IMR-90 (cell line): ENCODE measurements around the gene BEAN1. TPM values are rescaled to one million over a fixed set of nuclear protein-coding genes. Genes with fewer than 3 reads are reported as not detected.
A peak's percentile ranks its signal among the peaks of the same experiment; 100 is the strongest.

Experiments
- ATAC-seq: fragments of 200-7000 bp; cut with Tn5 transposase; 2 replicates; pipeline ENCODE4 v1.9.1; 2020; ENCODE audit warnings: low read depth, mild to moderate bottlenecking, moderate library complexity
- BruUV-seq: library from RNA; stranded (reverse); fragments of 400-500 nt; replicated peaks from 2 replicates; lab custom pipeline; 2021; lab: Mats Ljungman, UMichigan
- CTCF ChIA-PET: fragments of 300-600 bp; formaldehyde crosslinking; extraction: SDS; loops from one replicate; lab custom pipeline; 2021; ENCODE audit warnings: antibody characterized with exemption; lab: Yijun Ruan, JAX
- POLR2A ChIA-PET: fragments of 300-600 bp; sonication (Branson Sonifier 250); formaldehyde crosslinking; loops from one replicate; lab custom pipeline; 2022; ENCODE audit warnings: antibody characterized with exemption; ENCODE audit not compliant: unreplicated experiment; lab: Charles Lee
- DNase-seq: peaks from one replicate; pipeline ENCODE4 v3.0.0; 2013
- H2AFZ ChIP-seq: replicated peaks from 2 replicates; pipeline ENCODE3; 2013; ENCODE audit warnings: low read length, mild to moderate bottlenecking; ENCODE audit not compliant: poor library complexity
- H2AK5ac ChIP-seq: 2 replicates; pipeline ENCODE4 v1.6.1; 2013; ENCODE audit warnings: low read depth, low read length, inconsistent platforms
- H2AK9ac ChIP-seq: replicated peaks from 2 replicates; pipeline ENCODE3; 2013; ENCODE audit warnings: mild to moderate bottlenecking, low read depth, low read length, moderate library complexity; ENCODE audit not compliant: poor library complexity
- H2BK120ac ChIP-seq: 2 replicates; pipeline ENCODE4 v1.6.1; 2013; ENCODE audit warnings: low read depth, low read length, inconsistent platforms
- H2BK15ac ChIP-seq: 3 replicates; pipeline ENCODE4 v1.6.1; 2013; ENCODE audit warnings: low read depth, low read length, inconsistent platforms
- H2BK20ac ChIP-seq: 2 replicates; pipeline ENCODE4 v1.6.1; 2013; ENCODE audit warnings: low read depth, mild to moderate bottlenecking, inconsistent platforms, low read length, moderate library complexity
- H2BK5ac ChIP-seq: 2 replicates; pipeline ENCODE4 v1.6.1; 2013; ENCODE audit warnings: mild to moderate bottlenecking, low read depth, low read length, inconsistent platforms; ENCODE audit not compliant: poor library complexity, severe bottlenecking
- H3K14ac ChIP-seq: replicated peaks from 2 replicates; pipeline ENCODE4 v1.6.1; 2013; ENCODE audit warnings: low read depth, low read length, inconsistent platforms
- H3K18ac ChIP-seq: 2 replicates; pipeline ENCODE4 v1.6.1; 2013; ENCODE audit warnings: low read depth, low read length, control low read depth
- H3K23ac ChIP-seq: 2 replicates; pipeline ENCODE4 v1.6.1; 2013; ENCODE audit warnings: low read depth, low read length, inconsistent platforms
- H3K27ac ChIP-seq: 2 replicates; pipeline ENCODE4 v1.5.1; 2013; ENCODE audit warnings: mild to moderate bottlenecking, control low read depth, low read length; ENCODE audit not compliant: insufficient read depth
- H3K27me3 ChIP-seq: 2 replicates; pipeline ENCODE4 v1.6.1; 2013; ENCODE audit warnings: low read length; ENCODE audit not compliant: control insufficient read depth, insufficient read depth
- H3K36me3 ChIP-seq: 2 replicates; pipeline ENCODE4 v1.6.1; 2013; ENCODE audit warnings: low read length, mixed read lengths; ENCODE audit not compliant: control insufficient read depth, insufficient read depth
- H3K4ac ChIP-seq: 2 replicates; pipeline ENCODE4 v1.6.1; 2013; ENCODE audit warnings: low read depth, low read length, inconsistent platforms
- H3K4me1 ChIP-seq: 2 replicates; pipeline ENCODE4 v1.6.1; 2013; ENCODE audit warnings: low read length, mixed read lengths; ENCODE audit not compliant: control insufficient read depth, insufficient read depth
- H3K4me2 ChIP-seq: 2 replicates; pipeline ENCODE4 v1.6.1; 2013; ENCODE audit warnings: low read depth, mild to moderate bottlenecking, control low read depth, low read length, moderate library complexity
- H3K4me3 ChIP-seq: 2 replicates; pipeline ENCODE4 v1.5.1; 2013; ENCODE audit warnings: low read depth, mild to moderate bottlenecking, control low read depth, low read length, moderate library complexity; ENCODE audit not compliant: insufficient read depth
- H3K56ac ChIP-seq: 2 replicates; pipeline ENCODE4 v1.6.1; 2013; ENCODE audit warnings: low read length, inconsistent platforms; ENCODE audit not compliant: insufficient read depth; ENCODE audit errors: extremely low read depth
- H3K79me1 ChIP-seq, 2 experiments: 2 replicates each; pipeline ENCODE4 v1.6.1; 2013; ENCODE audit warnings: low read length in 2 of 2, inconsistent platforms in 1 of 2, low read depth in 1 of 2
- H3K9ac ChIP-seq: 2 replicates; pipeline ENCODE4 v1.6.1; 2013; ENCODE audit warnings: low read depth, low read length, control low read depth
- H3K9me1 ChIP-seq: 2 replicates; pipeline ENCODE4 v1.6.1; 2013; ENCODE audit warnings: low read length, inconsistent platforms; ENCODE audit not compliant: insufficient read depth
- H3K9me3 ChIP-seq: 2 replicates; pipeline ENCODE4 v1.6.1; 2013; ENCODE audit warnings: low read length; ENCODE audit not compliant: control insufficient read depth, insufficient read depth
- H4K20me1 ChIP-seq: 2 replicates; pipeline ENCODE4 v1.6.1; 2013; ENCODE audit warnings: low read length, inconsistent platforms; ENCODE audit not compliant: insufficient read depth
- H4K5ac ChIP-seq: 2 replicates; pipeline ENCODE4 v1.6.1; 2013; ENCODE audit warnings: mild to moderate bottlenecking, low read depth, low read length, control low read depth
- H4K8ac ChIP-seq, 2 experiments: 2 replicates each; pipeline ENCODE4 v1.6.1; 2013; ENCODE audit warnings: low read depth in 2 of 2, low read length in 2 of 2, control low read depth in 1 of 2, inconsistent platforms in 1 of 2
- H4K91ac ChIP-seq: 2 replicates; pipeline ENCODE4 v1.6.1; 2013; ENCODE audit warnings: low read depth, low read length, inconsistent platforms; ENCODE audit not compliant: insufficient read depth
- BHLHE40 ChIP-seq: fragments of 150-350 bp; IDR thresholded peaks from 2 replicates; pipeline ENCODE4 v1.6.1; 2016; ENCODE audit warnings: mild to moderate bottlenecking, low read depth, low read length
- CHD1 ChIP-seq: IDR thresholded peaks from 2 replicates; pipeline ENCODE4 v1.6.1; 2012; ENCODE audit warnings: low read depth, low read length, improper control_type of control experiment
- CTCF ChIP-seq: conservative IDR thresholded peaks from 2 replicates; pipeline ENCODE4 v1.5.1; 2012; ENCODE audit warnings: mild to moderate bottlenecking, low read depth, low read length, improper control_type of control experiment
- FOS ChIP-seq: fragments of 150-350 bp; IDR thresholded peaks from 2 replicates; pipeline ENCODE4 v1.6.1; 2016; ENCODE audit warnings: low read depth, low read length
- MAZ ChIP-seq: IDR thresholded peaks from 2 replicates; pipeline ENCODE4 v1.6.1; 2012; ENCODE audit warnings: low read depth, mild to moderate bottlenecking, low read length, improper control_type of control experiment, moderate library complexity, borderline replicate concordance
- MXI1 ChIP-seq: IDR thresholded peaks from 2 replicates; pipeline ENCODE4 v1.6.1; 2012; ENCODE audit warnings: low read depth, mild to moderate bottlenecking, low read length, moderate library complexity, borderline replicate concordance
- NFE2L2 ChIP-seq: fragments of 150-350 bp; IDR thresholded peaks from 2 replicates; pipeline ENCODE4 v1.6.1; 2016; ENCODE audit warnings: low read depth, mild to moderate bottlenecking, low read length
- POLR2A ChIP-seq: IDR thresholded peaks from 2 replicates; pipeline ENCODE4 v1.6.1; 2012; ENCODE audit warnings: mild to moderate bottlenecking, low read depth, low read length
- RAD21 ChIP-seq: IDR thresholded peaks from 2 replicates; pipeline ENCODE4 v1.6.1; 2012; ENCODE audit warnings: low read length, improper control_type of control experiment
- RFX5 ChIP-seq: IDR thresholded peaks from 2 replicates; pipeline ENCODE4 v1.8.0; 2012; ENCODE audit warnings: low read depth, mild to moderate bottlenecking, low read length, moderate library complexity
- SMC3 ChIP-seq: fragments of 150-350 bp; IDR thresholded peaks from 2 replicates; pipeline ENCODE4 v1.6.1; 2016; ENCODE audit warnings: low read depth, mild to moderate bottlenecking, antibody characterized with exemption, low read length, moderate library complexity
- WGBS, 2 experiments: methylation state at CpG; one replicate each; pipeline versions ENCODE4 v1.1.5 to v1.1.7; 2013; ENCODE audit warnings: missing lambda C conversion rate in 2 of 2; ENCODE audit not compliant: insufficient read length in 1 of 2; ENCODE audit errors: extremely low coverage in 2 of 2; 5-methylcytosine and 5-hydroxymethylcytosine counted together
- dilution Hi-C: fragments of 300-500 bp; cut with HindIII; formaldehyde crosslinking; loops from one replicate; pipeline ENCODE4 v1.14.3; 2018; ENCODE audit warnings: low sequenced_read_pairs; ENCODE audit not compliant: unreplicated experiment
- in situ Hi-C: fragments of 300-500 bp; cut with MboI; formaldehyde crosslinking; loops from 3 replicates; pipeline ENCODE4 v1.14.3; 2019; ENCODE audit warnings: low sequenced_read_pairs, inconsistent platforms, mixed read lengths
- intact Hi-C: fragments of 100-400 bp; cut with micrococcal nuclease; formaldehyde crosslinking; loops from 2 replicates; pipeline ENCODE4 v1.10.0; 2022
- polyA plus RNA-seq, 3 experiments: library from polyadenylated mRNA; depleted of rRNA; stranded (reverse); fragments of >200 nt; gene quantifications; 2 replicates each; pipeline ENCODE4 v1.2.3, GENCODE V29; 2012; ENCODE audit warnings: low replicate concordance in 1 of 3
- total RNA-seq: library from RNA; depleted of rRNA; stranded (reverse); fragments of >200 nt; gene quantifications from 2 replicates; pipeline ENCODE4 v1.2.3, GENCODE V29; 2012
- TF ChIP-seq, protein P1 (sequence below): fragments of 150-350 bp; IDR thresholded peaks from 2 replicates; pipeline ENCODE4 v1.6.1; 2016; ENCODE audit warnings: low read depth, mild to moderate bottlenecking, low read length, moderate library complexity, borderline replicate concordance
- TF ChIP-seq, protein P2 (sequence below): fragments of 150-350 bp; IDR thresholded peaks from 2 replicates; pipeline ENCODE4 v1.6.1; 2017; ENCODE audit warnings: mild to moderate bottlenecking, antibody characterized with exemption, low read length, low read depth

BEAN1 gene
- total and polyA plus RNA-seq, 2 of the 4 experiments (the other 2 are of a cell fraction) = not detected

DNA sequence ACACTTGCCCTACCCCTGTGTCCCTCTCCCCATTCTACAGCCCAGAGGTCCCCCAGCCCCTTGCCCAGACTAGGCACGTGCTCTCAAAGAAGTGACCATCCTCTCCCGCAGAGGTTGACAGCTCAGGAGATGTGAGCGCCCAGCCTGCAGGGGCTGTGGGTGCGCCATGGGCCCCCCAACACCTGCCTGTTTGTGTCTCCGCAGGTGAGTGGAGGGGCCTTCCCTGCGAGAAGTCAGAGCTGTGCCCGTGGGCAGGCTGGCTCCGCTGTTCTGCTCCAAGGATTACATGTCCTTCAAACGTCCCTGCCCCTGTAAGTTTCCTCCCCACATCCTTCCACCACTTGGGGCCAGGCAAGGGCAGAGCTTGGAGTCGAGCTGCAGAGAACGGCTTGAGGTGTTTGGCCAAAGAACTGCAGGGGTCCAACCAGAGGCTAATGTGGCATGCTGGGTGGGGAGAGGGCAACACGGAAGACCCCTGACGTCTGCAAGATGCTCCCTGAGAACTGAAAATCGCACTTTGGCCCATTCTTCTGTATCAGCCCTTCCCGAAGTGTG lies 10.4 kb downstream of the BEAN1 start:
- H3K23ac ChIP-seq = no peak overlapping the region
- H2BK120ac ChIP-seq = no peak overlapping the region
- ChIA-PET POLR2A (no interaction called here), CTCF (no interaction called here)
- H3K4me3 ChIP-seq = no peak overlapping the region
- no TSS peak for BruUV-seq
- no peaks in the 10 kb centered on the region for H3K9me1 ChIP-seq
- intact Hi-C loops = no loop called here
- TF ChIP-seq, protein P1, sequence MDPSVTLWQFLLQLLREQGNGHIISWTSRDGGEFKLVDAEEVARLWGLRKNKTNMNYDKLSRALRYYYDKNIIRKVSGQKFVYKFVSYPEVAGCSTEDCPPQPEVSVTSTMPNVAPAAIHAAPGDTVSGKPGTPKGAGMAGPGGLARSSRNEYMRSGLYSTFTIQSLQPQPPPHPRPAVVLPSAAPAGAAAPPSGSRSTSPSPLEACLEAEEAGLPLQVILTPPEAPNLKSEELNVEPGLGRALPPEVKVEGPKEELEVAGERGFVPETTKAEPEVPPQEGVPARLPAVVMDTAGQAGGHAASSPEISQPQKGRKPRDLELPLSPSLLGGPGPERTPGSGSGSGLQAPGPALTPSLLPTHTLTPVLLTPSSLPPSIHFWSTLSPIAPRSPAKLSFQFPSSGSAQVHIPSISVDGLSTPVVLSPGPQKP = no peak
- no peak for TF ChIP-seq RFX5
- TF ChIP-seq, protein P2, sequence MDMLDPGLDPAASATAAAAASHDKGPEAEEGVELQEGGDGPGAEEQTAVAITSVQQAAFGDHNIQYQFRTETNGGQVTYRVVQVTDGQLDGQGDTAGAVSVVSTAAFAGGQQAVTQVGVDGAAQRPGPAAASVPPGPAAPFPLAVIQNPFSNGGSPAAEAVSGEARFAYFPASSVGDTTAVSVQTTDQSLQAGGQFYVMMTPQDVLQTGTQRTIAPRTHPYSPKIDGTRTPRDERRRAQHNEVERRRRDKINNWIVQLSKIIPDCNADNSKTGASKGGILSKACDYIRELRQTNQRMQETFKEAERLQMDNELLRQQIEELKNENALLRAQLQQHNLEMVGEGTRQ = no peak
- TF ChIP-seq MXI1 = no peak
- no peak for TF ChIP-seq MAZ
- TF ChIP-seq POLR2A = no peak
- TF ChIP-seq NFE2L2 = no peak
- TF ChIP-seq FOS = no peak
- TF ChIP-seq SMC3 = no peak
- no peak for TF ChIP-seq CTCF
- TF ChIP-seq BHLHE40 = no peak
- no peak for TF ChIP-seq RAD21
- TF ChIP-seq CHD1 = no peak
- H2BK15ac ChIP-seq = no peak overlapping the region
- H3K14ac ChIP-seq = no peak overlapping the region
- H3K27ac ChIP-seq = no peak overlapping the region
- no peak overlapping the region for H3K18ac ChIP-seq
- H2BK5ac ChIP-seq = no peak overlapping the region
- DNase-seq (no peak), ATAC-seq (no peak)
- H3K56ac ChIP-seq = no peak overlapping the region
- H3K9me3 ChIP-seq = no peaks in the 10 kb centered on the region; the same call in 1 of the 2 replicates
- H4K20me1 ChIP-seq = no peaks in the 10 kb centered on the region
- no peak overlapping the region for H3K4me2 ChIP-seq
- no peak overlapping the region for H4K91ac ChIP-seq
- H2AK5ac ChIP-seq = no peak overlapping the region
- H3K9ac ChIP-seq = no peak overlapping the region
- H3K4ac ChIP-seq = no peak overlapping the region
- in situ Hi-C loops = no loop called here
- no peaks in the 10 kb centered on the region for H3K4me1 ChIP-seq
- H4K8ac ChIP-seq = no peak overlapping the region
- whole genome bisulfite sequencing, 2 experiments = no CpG with 5 or more reads among the region's 15 CpGs
- H2AFZ ChIP-seq = peak overlapping the region; percentile 51
- H3K27me3 ChIP-seq = peaks cover 51% of the 10 kb centered on the region
- no peaks in the 10 kb centered on the region for H3K36me3 ChIP-seq
- dilution Hi-C loops = no loop called here
- no peak overlapping the region for H4K5ac ChIP-seq
- H2BK20ac ChIP-seq = no peak overlapping the region
- no peak overlapping the region for H2AK9ac ChIP-seq
- H3K79me1 ChIP-seq = no peaks in the 10 kb centered on the region
